ENCODE measurements around the gene HIRIP3. TPM values are rescaled to one million over a fixed set of nuclear protein-coding genes. Genes with fewer than 3 reads are reported as not detected.
"Not testable (repeated sequence)": the region's sequence is repeated elsewhere in the genome, so short reads cannot be mapped to it uniquely, and the experiment has no call there.

The HIRIP3 gene
- polyA plus RNA-seq, 1 donor, result 16.4 TPM

- not testable (repeated sequence) for DNase-seq
These were observed 20.0 kb upstream of the HIRIP3 start for GRCh38 chr16:30015450-30015849.

GRCh38 chr16:30012598-30012997 is 17.2 kb upstream of the HIRIP3 start:
- not testable (repeated sequence) for DNase-seq

GRCh38 chr16:30011714-30012504 is 16.5 kb upstream of the HIRIP3 start:
- DNase-seq, result no peak

- DNase-seq, result no peak
These were observed 15.7 kb upstream of the HIRIP3 start, which contains the start of gene DOC2A for GRCh38 chr16:30010844-30011713. DOC2A (minus strand) TSS chr16:30011027; CDS start chr16:30010222, 805 bp downstream.

- DNase-seq, result no peak
These were observed 14.8 kb upstream of the HIRIP3 start for GRCh38 chr16:30009990-30010843.

- no peak for DNase-seq
These were observed 13.9 kb upstream of the HIRIP3 start for GRCh38 chr16:30009085-30009862.

- DNase-seq, result no peak
These were observed 12.0 kb upstream of the HIRIP3 start for GRCh38 chr16:30007378-30007895.

GRCh38 chr16:30006659-30007377 is 11.4 kb upstream of the HIRIP3 start:
- no peak for DNase-seq

GRCh38 chr16:30006095-30006473 is 10.7 kb upstream of the HIRIP3 start:
- no peak for DNase-seq

- no peak for DNase-seq
These were observed 10.1 kb upstream of the HIRIP3 start for GRCh38 chr16:30005341-30006094.

- no peak for DNase-seq
These were observed 9.4 kb upstream of the HIRIP3 start for GRCh38 chr16:30004811-30005242.

- DNase-seq, result no peak
These were observed 9.0 kb upstream of the HIRIP3 start for GRCh38 chr16:30004424-30004776.

GRCh38 chr16:30003670-30004423 is 8.4 kb upstream of the HIRIP3 start:
- no peak for DNase-seq

GRCh38 chr16:30002614-30003346 is 7.4 kb upstream of the HIRIP3 start:
- DNase-seq, result no peak

- DNase-seq, result no peak
These were observed 5.6 kb upstream of the HIRIP3 start for GRCh38 chr16:30000735-30001631.

GRCh38 chr16:29999605-30000004 is 4.2 kb upstream of the HIRIP3 start:
- DNase-seq, result no peak

- no peak for DNase-seq
These were observed 1.4 kb upstream of the HIRIP3 start for GRCh38 chr16:29996766-29997250.

Data from hindlimb muscle (tissue), 1 donor.